LoVo (cell line): ENCODE results near the gene RPUSD4.
"Not testable (repeated sequence)": the region's sequence is repeated elsewhere in the genome, so short reads cannot be mapped to it uniquely, and the experiment has no call there.

Source experiments
- DNase-seq: peaks from one replicate; pipeline ENCODE4 v3.0.0-alpha.2; 2016; ENCODE audit warnings: low spot score

The RPUSD4 gene, protein sequence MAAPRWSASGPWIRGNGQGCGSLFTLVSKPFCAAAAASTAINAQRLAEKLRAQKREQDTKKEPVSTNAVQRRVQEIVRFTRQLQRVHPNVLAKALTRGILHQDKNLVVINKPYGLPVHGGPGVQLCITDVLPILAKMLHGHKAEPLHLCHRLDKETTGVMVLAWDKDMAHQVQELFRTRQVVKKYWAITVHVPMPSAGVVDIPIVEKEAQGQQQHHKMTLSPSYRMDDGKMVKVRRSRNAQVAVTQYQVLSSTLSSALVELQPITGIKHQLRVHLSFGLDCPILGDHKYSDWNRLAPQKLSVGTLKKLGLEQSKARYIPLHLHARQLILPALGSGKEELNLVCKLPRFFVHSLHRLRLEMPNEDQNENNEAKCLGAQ

GRCh38 chr11:126211236-126212088, at the start of gene RPUSD4, which contains the start of gene FAM118B:
Gene RPUSD4, minus strand, starts transcription at chr11:126211650. Its CDS starts 12 bp downstream, at chr11:126211638.
Gene FAM118B, plus strand, starts transcription at chr11:126211782. Its CDS starts 23,220 bp downstream, at chr11:126235002.
- peak; percentile 96 for DNase-seq

- no peak for DNase-seq
These were observed 46.3 kb upstream of the RPUSD4 start for GRCh38 chr11:126257764-126258163.

GRCh38 chr11:126257144-126257543, 45.7 kb upstream of the RPUSD4 start:
- no peak for DNase-seq

GRCh38 chr11:126256216-126256615, 44.8 kb upstream of the RPUSD4 start:
- DNase-seq, result no peak

- DNase-seq, result not testable (repeated sequence)
These were observed 44.1 kb upstream of the RPUSD4 start for GRCh38 chr11:126255507-126255906.

DNA sequence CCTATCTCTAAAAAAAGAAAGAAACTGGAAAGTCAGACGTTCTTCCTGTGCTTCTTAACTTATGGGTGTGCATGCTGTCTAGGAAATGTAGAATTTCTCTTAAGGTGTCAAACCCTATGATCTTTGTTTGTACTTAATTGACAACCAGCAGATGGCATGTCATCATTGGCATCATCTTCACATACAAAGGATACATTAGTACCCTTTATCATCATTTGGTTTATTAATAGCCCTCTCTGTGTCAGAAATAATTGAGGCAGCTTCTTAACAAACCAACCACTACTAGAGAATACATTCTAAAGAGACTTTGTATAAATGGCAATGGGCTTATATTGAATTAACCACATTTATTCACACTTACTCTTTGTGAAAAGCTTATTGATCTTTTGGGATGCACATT, 43.4 kb upstream of the RPUSD4 start:
- DNase-seq, result no peak

- no peak for DNase-seq
These were observed 41.8 kb upstream of the RPUSD4 start for GRCh38 chr11:126253265-126253664.

- DNase-seq, result no peak
These were observed 35.2 kb upstream of the RPUSD4 start for GRCh38 chr11:126246636-126247035.

DNA sequence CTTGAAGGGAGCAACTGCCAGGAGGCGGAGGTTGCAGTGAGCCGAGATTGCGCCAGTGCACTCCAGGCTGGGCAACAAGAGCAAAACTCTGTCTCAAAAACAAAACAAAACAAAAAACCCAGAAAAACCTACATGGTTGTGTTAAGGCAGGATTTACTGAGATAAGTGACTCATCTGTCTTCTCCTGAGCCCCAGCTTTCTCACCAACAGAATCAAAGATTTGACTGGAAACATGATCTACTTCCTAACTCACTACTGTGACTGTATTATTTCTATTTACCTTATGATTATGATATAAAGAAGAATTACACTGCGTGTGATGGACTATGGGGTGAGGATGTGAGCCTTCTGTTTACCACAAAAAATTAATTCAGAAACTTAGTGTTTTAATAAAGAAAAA, 21.9 kb upstream of the RPUSD4 start:
- no peak for DNase-seq

DNA sequence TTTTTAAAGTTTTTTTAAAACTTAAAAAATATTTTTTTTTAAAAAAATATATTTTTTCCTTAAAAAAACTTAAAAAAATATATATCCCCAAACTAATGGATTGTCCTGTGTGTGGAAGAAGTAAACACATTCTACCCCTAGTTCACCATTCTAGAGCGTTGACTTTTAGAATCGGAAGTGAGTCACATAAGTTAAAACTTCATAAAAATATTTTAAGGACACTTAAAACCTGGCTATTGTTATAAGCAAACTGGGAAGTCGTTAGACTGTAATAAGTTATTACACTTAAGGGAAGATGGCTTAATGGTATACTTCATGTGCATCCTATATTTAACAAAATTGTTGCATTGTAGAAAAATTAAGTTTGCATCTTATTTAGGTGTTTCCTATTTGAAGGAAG, 21.2 kb upstream of the RPUSD4 start:
- no peak for DNase-seq

GRCh38 chr11:126231725-126232459, 20.4 kb upstream of the RPUSD4 start:
- DNase-seq, result no peak

GRCh38 chr11:126229858-126230540, 18.5 kb upstream of the RPUSD4 start:
- no peak for DNase-seq

GRCh38 chr11:126226334-126227084, 15.1 kb upstream of the RPUSD4 start:
- no peak for DNase-seq

GRCh38 chr11:126225295-126225665, 13.8 kb upstream of the RPUSD4 start:
- DNase-seq, result no peak

- no peak for DNase-seq
These were observed 13.3 kb upstream of the RPUSD4 start for GRCh38 chr11:126224647-126225294.

GRCh38 chr11:126219547-126219946, 8.1 kb upstream of the RPUSD4 start:
- no peak for DNase-seq

- DNase-seq, result no peak
These were observed 6.0 kb upstream of the RPUSD4 start for GRCh38 chr11:126217491-126217890.

DNA sequence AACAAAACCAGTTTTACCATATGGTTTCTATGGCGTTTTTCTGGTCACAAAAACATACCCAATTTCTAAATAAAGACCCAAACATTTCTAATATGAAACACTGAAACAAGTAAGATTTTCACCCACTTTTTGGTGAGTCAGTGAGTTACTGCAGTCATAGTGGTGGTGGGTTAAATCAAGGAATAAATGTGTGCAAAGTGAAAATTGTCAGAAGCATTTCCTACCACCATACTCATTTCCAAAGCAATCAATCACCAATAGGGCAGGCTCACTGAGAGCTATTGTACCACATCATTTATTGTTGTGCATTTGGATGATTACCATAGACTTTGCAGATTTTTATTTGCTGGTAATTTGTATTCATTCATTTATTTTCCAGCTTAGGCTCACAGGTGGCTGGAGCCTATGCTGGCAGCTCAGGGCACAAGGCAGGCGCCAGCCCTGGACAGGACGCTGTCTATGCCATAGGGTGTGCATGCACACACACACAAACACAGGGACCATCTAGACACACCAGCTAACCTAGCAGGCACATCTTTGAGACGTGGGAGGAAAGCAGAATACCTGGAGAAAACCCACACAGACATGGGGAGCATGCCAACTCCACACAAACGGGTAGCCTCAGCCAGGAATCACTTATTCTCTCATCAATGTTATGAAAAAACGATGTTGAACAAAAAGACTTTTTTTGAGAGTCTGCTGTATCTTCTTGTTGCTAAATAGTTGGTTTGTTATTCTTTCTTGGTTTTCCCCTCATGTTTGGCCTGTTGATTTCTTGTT, 5.3 kb upstream of the RPUSD4 start:
- DNase-seq, result no peak

DNA sequence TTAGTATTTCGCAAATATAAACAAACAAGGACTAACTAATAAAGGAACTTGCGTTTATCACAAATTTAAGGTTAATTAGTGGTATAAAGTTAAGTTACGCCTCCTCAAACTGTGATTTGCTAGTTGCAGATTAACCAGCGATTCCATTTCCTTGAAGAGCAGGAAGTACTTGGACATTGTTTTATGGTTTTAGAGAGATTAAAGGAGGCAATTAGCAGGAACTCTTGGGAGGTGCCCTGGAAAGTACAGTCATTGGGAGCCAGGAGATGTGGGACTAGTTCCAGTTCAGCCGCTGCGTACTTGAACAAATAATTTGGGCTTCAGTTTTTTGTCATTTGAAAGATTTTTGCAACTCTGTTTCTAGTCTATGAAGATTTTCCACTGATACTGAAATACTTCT, 3.4 kb upstream of the RPUSD4 start:
- peak; percentile 73 for DNase-seq

GRCh38 chr11:126214441-126214840, 3.0 kb upstream of the RPUSD4 start:
- no peak for DNase-seq
